ENCODE data around the gene CFAP74. TPM values are rescaled to one million over a fixed set of nuclear protein-coding genes. Genes with fewer than 3 reads are reported as not detected.
A peak's percentile ranks its signal among the peaks of the same experiment; 100 is the strongest.

Gene CFAP74
- total and polyA plus RNA-seq, 9 of the 15 experiments (the other 6 are each of a cell fraction or from before 2014, with no cell fraction given), result 0.03 to 0.15 (median 0.05) TPM; not detected in 6

- TF ChIP-seq ZBTB5 (IDR thresholded peaks at IDR 0.05) (no peak), TOE1 (IDR thresholded peaks at IDR 0.05; ENCODE audit: borderline replicate concordance) (no peak; the same call in 1 of the 2 replicates), TOE1 (CRISPR knock-in tag; IDR thresholded peaks at IDR 0.05; ENCODE audit: borderline replicate concordance, low read depth) (no peak), HEY1 (CRISPR knock-in tag; IDR thresholded peaks at IDR 0.05; ENCODE audit: borderline replicate concordance) (no peak), JUND (IDR thresholded peaks at IDR 0.05; ENCODE audit: borderline replicate concordance, low read depth, low read length) (peak; percentile 72), JUND (tag; IDR thresholded peaks at IDR 0.05; ENCODE audit: borderline replicate concordance, low read depth, low read length) (no peak; the same call in 2 of the 3 replicates), PKNOX1 (IDR thresholded peaks at IDR 0.05) (no peak), NR3C1 (CRISPR knock-in tag; IDR thresholded peaks at IDR 0.05) (no peak), PCBP1 (IDR thresholded peaks at IDR 0.05; ENCODE audit: low read depth, low read length, poor library complexity, severe bottlenecking) (no peak), ILK (tag; IDR thresholded peaks at IDR 0.05; ENCODE audit: borderline replicate concordance, low read depth) (no peak), NCOA4 (IDR thresholded peaks at IDR 0.05; ENCODE audit: partially characterized antibody) (no peak), CBFA2T2 (conservative IDR thresholded peaks at IDR 0.05) (no peak), ZNF780A (CRISPR knock-in tag; IDR thresholded peaks at IDR 0.05) (no peak), THRA (IDR thresholded peaks at IDR 0.05) (no peak), SP1 (CRISPR knock-in tag; IDR thresholded peaks at IDR 0.05) (no peak), EP400 (IDR thresholded peaks at IDR 0.05) (peak; percentile 32; the same call in 1 of the 2 replicates), ZBTB26 (CRISPR knock-in tag; IDR thresholded peaks at IDR 0.05) (no peak), RAD21 (CRISPR knock-in tag; conservative IDR thresholded peaks at IDR 0.05 in 1 of 2, IDR thresholded peaks at IDR 0.05 in 1 of 2) (no peak)
- TF ChIP-seq, protein P1, sequence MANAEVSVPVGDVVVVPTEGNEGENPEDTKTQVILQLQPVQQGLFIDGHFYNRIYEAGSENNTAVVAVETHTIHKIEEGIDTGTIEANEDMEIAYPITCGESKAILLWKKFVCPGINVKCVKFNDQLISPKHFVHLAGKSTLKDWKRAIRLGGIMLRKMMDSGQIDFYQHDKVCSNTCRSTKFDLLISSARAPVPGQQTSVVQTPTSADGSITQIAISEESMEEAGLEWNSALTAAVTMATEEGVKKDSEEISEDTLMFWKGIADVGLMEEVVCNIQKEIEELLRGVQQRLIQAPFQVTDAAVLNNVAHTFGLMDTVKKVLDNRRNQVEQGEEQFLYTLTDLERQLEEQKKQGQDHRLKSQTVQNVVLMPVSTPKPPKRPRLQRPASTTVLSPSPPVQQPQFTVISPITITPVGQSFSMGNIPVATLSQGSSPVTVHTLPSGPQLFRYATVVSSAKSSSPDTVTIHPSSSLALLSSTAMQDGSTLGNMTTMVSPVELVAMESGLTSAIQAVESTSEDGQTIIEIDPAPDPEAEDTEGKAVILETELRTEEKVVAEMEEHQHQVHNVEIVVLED (CRISPR knock-in tag; IDR thresholded peaks at IDR 0.05), result peak; percentile 100
Measured at GRCh38 chr1:1890506-1891348, 112.9 kb downstream of the CFAP74 start, which contains the start of gene GNB1 (continued).
